Suprapubic skin (tissue), 3 donors: ENCODE data around the gene TRIP13.

ENCODE experiments used
- CTCF ChIP-seq, 2 donors: fragments of 200-600 bp in 1 of 2; fragments of 450-650 bp in 1 of 2; sonication (generic) in 1 of 2; IDR thresholded peaks; one replicate each; pipeline ENCODE4 v1.5.1; 2016 to 2019; ENCODE audit warnings: antibody characterized with exemption in 2 of 2, mild to moderate bottlenecking in 1 of 2, moderate library complexity in 1 of 2
- EP300 ChIP-seq: sonication (generic); formaldehyde crosslinking; IDR thresholded peaks from one replicate; pipeline ENCODE4 v1.6.1; 2017; ENCODE audit warnings: antibody characterized with exemption
- POLR2A ChIP-seq, 2 donors: fragments of 450-650 bp; IDR thresholded peaks; one replicate each; pipeline ENCODE4 v1.6.1; 2017; ENCODE audit warnings: antibody characterized with exemption in 2 of 2, mild to moderate bottlenecking in 2 of 2, moderate library complexity in 2 of 2

GRCh38 chr5:859798-860296 lies 32.8 kb upstream of the TRIP13 start:
- TF ChIP-seq CTCF (IDR thresholded peaks at IDR 0.05) (no peak), POLR2A (IDR thresholded peaks at IDR 0.05) (no peak), EP300 (no peak)
